Measurements from ENCODE around the gene SLC28A3.

The SLC28A3 gene

GRCh38 chr9:84297162-84297821, 43.3 kb downstream of the SLC28A3 start:
- no peak overlapping the region for H3K4me3 ChIP-seq (ENCODE audit: control insufficient read depth, low read depth, low read length)
- no peak for DNase-seq (ENCODE audit: low read depth)
- TF ChIP-seq CTCF (IDR thresholded peaks at IDR 0.05; ENCODE audit: control insufficient read depth, insufficient read depth, low read depth, low read length, missing control alignments), result no peak

- no peak for TF ChIP-seq CTCF (IDR thresholded peaks at IDR 0.05; ENCODE audit: control insufficient read depth, insufficient read depth, low read depth, low read length, missing control alignments)
- no peak overlapping the region for H3K4me3 ChIP-seq (ENCODE audit: control insufficient read depth, low read depth, low read length)
- no peak for DNase-seq (ENCODE audit: low read depth)
Measured at GRCh38 chr9:84296146-84296843, 44.3 kb downstream of the SLC28A3 start.

- H3K4me3 ChIP-seq (ENCODE audit: control insufficient read depth, low read depth, low read length), result no peak overlapping the region
- DNase-seq (ENCODE audit: low read depth), result no peak
Measured at GRCh38 chr9:84294241-84294950, 46.2 kb downstream of the SLC28A3 start.

GRCh38 chr9:84293001-84293798, 47.4 kb downstream of the SLC28A3 start:
- H3K4me3 ChIP-seq (ENCODE audit: control insufficient read depth, low read depth, low read length), result no peak overlapping the region
- no peak for TF ChIP-seq CTCF (IDR thresholded peaks at IDR 0.05; ENCODE audit: control insufficient read depth, insufficient read depth, low read depth, low read length, missing control alignments)
- DNase-seq (ENCODE audit: low read depth), result no peak

More at GRCh38 chr9:84294241-84294950, 46.2 kb downstream of the SLC28A3 start:
- TF ChIP-seq CTCF (IDR thresholded peaks at IDR 0.05; ENCODE audit: control insufficient read depth, insufficient read depth, low read depth, low read length, missing control alignments), result no peak

- H3K4me3 ChIP-seq (ENCODE audit: control insufficient read depth, low read depth, low read length), result no peak overlapping the region
- no peak for TF ChIP-seq CTCF (IDR thresholded peaks at IDR 0.05; ENCODE audit: control insufficient read depth, insufficient read depth, low read depth, low read length, missing control alignments)
Measured at GRCh38 chr9:84285381-84285780, 55.2 kb downstream of the SLC28A3 start.

GRCh38 chr9:84283946-84284345, 56.6 kb downstream of the SLC28A3 start:
- H3K4me3 ChIP-seq (ENCODE audit: control insufficient read depth, low read depth, low read length), result no peak overlapping the region
- no peak for TF ChIP-seq CTCF (IDR thresholded peaks at IDR 0.05; ENCODE audit: control insufficient read depth, insufficient read depth, low read depth, low read length, missing control alignments)
- DNase-seq (ENCODE audit: low read depth), result no peak

More at GRCh38 chr9:84285381-84285780, 55.2 kb downstream of the SLC28A3 start:
- DNase-seq (ENCODE audit: low read depth), result no peak

All from AG09309 (cell line).